ENCODE measurements around the gene TMEM163. TPM values are rescaled to one million over a fixed set of nuclear protein-coding genes. Genes with fewer than 3 reads are reported as not detected.

The TMEM163 gene
- total RNA-seq, 6 experiments from 2014 or later = 0.06 to 0.20 (median 0.07) TPM; not detected in 3

DNA sequence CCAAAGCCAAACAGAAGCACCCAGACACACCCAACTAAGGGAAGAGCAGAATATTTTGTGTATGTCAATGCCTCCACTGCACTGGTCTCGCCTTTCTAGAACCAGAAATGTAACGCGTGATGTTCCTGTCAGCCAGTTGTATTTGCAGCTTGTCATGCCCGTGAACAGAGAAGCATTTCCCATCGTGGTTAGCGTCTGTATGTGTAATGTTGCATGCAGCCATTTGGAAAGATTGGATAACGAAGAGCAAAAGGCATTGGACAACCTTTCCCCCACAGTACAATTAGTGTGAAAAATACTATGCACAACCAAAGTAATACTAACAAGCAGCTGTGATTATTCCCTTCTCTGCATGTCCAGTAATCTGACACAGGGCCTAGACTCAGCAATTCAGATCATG, 140.5 kb downstream of the TMEM163 start:
- Histone ChIP-seq H3K4me3 (no peak overlapping the region), H3K4me1 (no peaks in the 10 kb centered on the region), H3K36me3 (no peaks in the 10 kb centered on the region), H3K9me3 (no peaks in the 10 kb centered on the region), H3K27me3 (no peaks in the 10 kb centered on the region), H3K27ac (no peak overlapping the region)
- ATAC-seq (no peak), DNase-seq (no peak)
- WGBS (ENCODE audit: insufficient coverage, low coverage, low lambda C conversion rate, missing lambda C conversion rate) = 18% methylated on average over 2 of the region's 7 CpGs
- TF ChIP-seq, protein P1, sequence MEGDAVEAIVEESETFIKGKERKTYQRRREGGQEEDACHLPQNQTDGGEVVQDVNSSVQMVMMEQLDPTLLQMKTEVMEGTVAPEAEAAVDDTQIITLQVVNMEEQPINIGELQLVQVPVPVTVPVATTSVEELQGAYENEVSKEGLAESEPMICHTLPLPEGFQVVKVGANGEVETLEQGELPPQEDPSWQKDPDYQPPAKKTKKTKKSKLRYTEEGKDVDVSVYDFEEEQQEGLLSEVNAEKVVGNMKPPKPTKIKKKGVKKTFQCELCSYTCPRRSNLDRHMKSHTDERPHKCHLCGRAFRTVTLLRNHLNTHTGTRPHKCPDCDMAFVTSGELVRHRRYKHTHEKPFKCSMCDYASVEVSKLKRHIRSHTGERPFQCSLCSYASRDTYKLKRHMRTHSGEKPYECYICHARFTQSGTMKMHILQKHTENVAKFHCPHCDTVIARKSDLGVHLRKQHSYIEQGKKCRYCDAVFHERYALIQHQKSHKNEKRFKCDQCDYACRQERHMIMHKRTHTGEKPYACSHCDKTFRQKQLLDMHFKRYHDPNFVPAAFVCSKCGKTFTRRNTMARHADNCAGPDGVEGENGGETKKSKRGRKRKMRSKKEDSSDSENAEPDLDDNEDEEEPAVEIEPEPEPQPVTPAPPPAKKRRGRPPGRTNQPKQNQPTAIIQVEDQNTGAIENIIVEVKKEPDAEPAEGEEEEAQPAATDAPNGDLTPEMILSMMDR (IDR thresholded peaks at IDR 0.05) = no peak
- TF ChIP-seq POLR2A (IDR thresholded peaks at IDR 0.05) = no peak
- intact Hi-C loops (cut with DNase I) = no loop called here

DNA sequence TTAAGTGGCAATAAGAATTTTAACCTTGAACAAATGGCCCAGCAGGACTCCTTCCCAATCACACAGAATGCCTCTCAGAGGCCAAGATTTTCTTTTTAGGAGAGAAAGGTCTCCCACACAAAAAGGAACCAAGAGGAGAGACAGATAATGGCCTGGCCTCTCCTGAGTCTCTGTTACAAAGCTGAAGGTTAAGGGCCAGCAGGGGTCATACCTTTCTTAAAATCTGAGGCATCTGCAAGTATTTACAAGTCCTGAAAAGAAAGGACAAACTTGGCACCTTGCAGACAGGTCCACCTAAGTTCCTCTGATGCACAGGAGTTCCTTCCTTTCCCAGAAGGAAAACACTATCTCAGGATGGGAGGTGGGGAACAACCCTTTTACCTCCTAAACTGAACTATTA, 142.3 kb downstream of the TMEM163 start:
- Histone ChIP-seq H3K27ac (no peak overlapping the region), H3K4me3 (no peak overlapping the region), H3K4me1 (no peaks in the 10 kb centered on the region), H3K27me3 (no peaks in the 10 kb centered on the region), H3K9me3 (no peaks in the 10 kb centered on the region), H3K36me3 (no peaks in the 10 kb centered on the region)
- intact Hi-C loops (cut with DNase I) = no loop called here
- TF ChIP-seq, protein P1 (IDR thresholded peaks at IDR 0.05) = no peak
- TF ChIP-seq POLR2A (IDR thresholded peaks at IDR 0.05) = no peak
- ATAC-seq = no peak
- DNase-seq = no peak

DNA sequence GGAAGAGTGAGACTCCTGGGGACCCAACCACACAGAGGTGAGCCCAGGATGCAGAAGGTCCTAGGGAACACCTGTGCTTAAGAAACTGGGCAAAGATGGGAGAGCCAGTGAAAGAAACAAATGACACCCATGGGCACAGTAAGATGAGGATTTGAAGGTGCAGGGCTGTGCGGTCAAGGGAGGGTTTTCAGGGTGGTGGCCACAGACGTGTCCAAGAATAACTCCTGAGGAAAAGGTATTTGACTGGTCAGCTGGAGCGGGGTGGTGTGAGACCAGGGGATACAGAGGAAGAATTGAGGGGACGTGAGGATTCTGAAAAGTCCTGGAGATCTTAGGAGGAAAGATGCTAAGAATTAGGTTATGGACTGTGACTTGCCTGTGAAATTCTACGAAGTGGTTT, 142.9 kb downstream of the TMEM163 start:
- TF ChIP-seq, protein P1 (IDR thresholded peaks at IDR 0.05) = no peak
- no peak for TF ChIP-seq POLR2A (IDR thresholded peaks at IDR 0.05)
- DNase-seq (no peak), ATAC-seq (no peak)
- Histone ChIP-seq H3K27me3 (no peaks in the 10 kb centered on the region), H3K4me1 (no peaks in the 10 kb centered on the region), H3K36me3 (no peaks in the 10 kb centered on the region), H3K27ac (no peak overlapping the region), H3K4me3 (no peak overlapping the region), H3K9me3 (no peaks in the 10 kb centered on the region)
- 66% methylated on average over 5 of the region's 5 CpGs for WGBS (ENCODE audit: insufficient coverage, low coverage, low lambda C conversion rate, missing lambda C conversion rate)
- intact Hi-C loops (cut with DNase I) = no loop called here

DNA sequence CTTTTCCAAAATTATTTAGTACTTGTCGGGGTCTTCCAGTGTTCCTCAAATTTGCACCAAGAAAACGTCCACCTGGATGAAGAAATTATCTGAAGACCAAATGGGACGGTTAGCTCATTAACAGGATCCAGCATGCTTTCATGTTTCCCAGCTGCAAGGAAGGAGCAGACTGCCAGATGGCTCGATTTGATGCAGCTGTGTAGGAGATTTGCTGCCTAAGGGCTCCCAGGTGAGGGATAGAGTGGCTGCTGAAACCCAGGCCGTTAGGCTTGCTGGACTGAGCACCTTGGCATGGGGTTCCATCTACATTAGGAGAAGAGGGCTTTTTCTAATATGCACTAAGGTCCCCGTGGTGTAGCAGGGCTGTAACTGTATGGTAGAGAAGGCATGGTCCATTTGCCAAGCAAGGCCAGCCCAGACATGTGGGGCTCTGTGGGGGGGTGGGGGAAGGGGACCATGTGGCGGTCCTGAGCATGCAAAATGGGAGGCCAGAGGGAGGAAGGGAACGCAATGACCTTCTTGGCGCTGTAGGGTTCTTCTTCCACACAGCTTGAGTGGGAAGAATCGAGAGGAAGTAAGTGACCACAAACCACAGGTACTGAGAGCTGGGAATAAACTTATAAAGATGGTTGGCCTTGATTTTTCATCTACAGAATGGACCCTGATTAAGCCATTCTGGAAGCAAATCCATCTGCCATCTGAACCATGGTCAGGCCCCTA, 144.0 kb downstream of the TMEM163 start:
- Histone ChIP-seq H3K9me3 (no peaks in the 10 kb centered on the region), H3K27ac (no peak overlapping the region), H3K4me1 (no peaks in the 10 kb centered on the region), H3K4me3 (no peak overlapping the region), H3K36me3 (no peaks in the 10 kb centered on the region), H3K27me3 (no peaks in the 10 kb centered on the region)
- WGBS (ENCODE audit: insufficient coverage, low coverage, low lambda C conversion rate, missing lambda C conversion rate) = 68% methylated on average over 8 of the region's 10 CpGs
- ATAC-seq = no peak
- DNase-seq = no peak
- intact Hi-C loops (cut with DNase I) = no loop called here
- TF ChIP-seq POLR2A (IDR thresholded peaks at IDR 0.05) = no peak

DNA sequence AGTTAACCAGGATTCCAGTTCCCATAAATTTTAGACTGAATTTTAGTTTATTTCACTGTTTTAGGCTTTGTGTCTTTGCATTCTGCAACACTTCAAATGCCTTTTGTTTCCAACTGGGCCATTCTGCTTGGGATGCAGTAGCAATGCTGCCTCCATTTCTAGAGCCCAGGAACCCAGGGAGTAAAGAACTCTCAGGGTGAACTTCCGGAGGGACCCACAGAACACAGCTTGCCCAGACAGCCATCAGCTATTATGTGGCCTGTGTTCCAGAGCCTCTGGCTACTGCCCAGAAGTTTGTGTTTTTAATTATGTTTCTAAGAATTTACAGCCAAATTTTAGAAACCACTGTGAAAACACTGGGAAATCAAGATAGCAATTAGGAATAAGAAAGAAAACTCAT, 145.1 kb downstream of the TMEM163 start:
- ATAC-seq = no peak
- H3K9me3 ChIP-seq = no peaks in the 10 kb centered on the region
- no peaks in the 10 kb centered on the region for H3K36me3 ChIP-seq
- no peak overlapping the region for H3K27ac ChIP-seq
- WGBS (ENCODE audit: insufficient coverage, low coverage, low lambda C conversion rate, missing lambda C conversion rate) = 83% methylated on average over 1 of the region's 1 CpG
- intact Hi-C loops (cut with DNase I) = no loop called here
- no peak for TF ChIP-seq POLR2A (IDR thresholded peaks at IDR 0.05)
- TF ChIP-seq, protein P1 (IDR thresholded peaks at IDR 0.05) = no peak
- DNase-seq = no peak
- no peaks in the 10 kb centered on the region for H3K4me1 ChIP-seq
- H3K27me3 ChIP-seq = no peaks in the 10 kb centered on the region
- H3K4me3 ChIP-seq = no peak overlapping the region
